NCI-H226 (cell line): Measurements from ENCODE around the gene TBRG1.

Experiments
- DNase-seq: peaks from one replicate; pipeline ENCODE4 v3.0.0-alpha.2; 2015

Gene TBRG1

GRCh38 chr11:124667601-124668000, 44.9 kb downstream of the TBRG1 start:
- no peak for DNase-seq

- DNase-seq: no peak
Measured at GRCh38 chr11:124669193-124669592, 46.5 kb downstream of the TBRG1 start.

- peak; percentile 67 for DNase-seq
Measured at GRCh38 chr11:124670732-124671131, 48.1 kb downstream of the TBRG1 start.

- DNase-seq: no peak
Measured at GRCh38 chr11:124672536-124673215, 50.0 kb downstream of the TBRG1 start.

- peak; percentile 79 for DNase-seq
Measured at GRCh38 chr11:124673333-124674167, 50.9 kb downstream of the TBRG1 start, which contains the start of the genes SIAE and SPA17. Gene SIAE, minus strand, starts transcription at chr11:124673739. Its CDS starts 31 bp downstream, at chr11:124673708. Gene SPA17, plus strand, starts transcription at chr11:124673904. Its CDS starts 1,361 bp downstream, at chr11:124675265.

GRCh38 chr11:124674168-124674517, 51.5 kb downstream of the TBRG1 start:
- DNase-seq: no peak

- no peak for DNase-seq
Measured at GRCh38 chr11:124674571-124674970, 51.9 kb downstream of the TBRG1 start.

- peak; percentile 44 for DNase-seq
Measured at GRCh38 chr11:124676386-124676785, 53.7 kb downstream of the TBRG1 start.

GRCh38 chr11:124678416-124678815, 55.8 kb downstream of the TBRG1 start:
- DNase-seq: no peak

- no peak for DNase-seq
Measured at GRCh38 chr11:124681421-124681820, 58.8 kb downstream of the TBRG1 start.

GRCh38 chr11:124682443-124682842, 59.8 kb downstream of the TBRG1 start:
- DNase-seq: no peak
